ENCODE measurements around the gene ADCY7. TPM values are rescaled to one million over a fixed set of nuclear protein-coding genes. Genes with fewer than 3 reads are reported as not detected.

Gene ADCY7
- total and polyA plus RNA-seq, 9 of the 15 experiments (the other 6 are each of a cell fraction or from before 2014, with no cell fraction given) = 2.3 to 108 (median 28.6) TPM

GRCh38 chr16:50334106-50334975 is 68.0 kb downstream of the ADCY7 start (continued):
- TF ChIP-seq KDM5B (IDR thresholded peaks at IDR 0.05; ENCODE audit: insufficient replicate concordance, low read depth, low read length) (no peak), ZNF592 (IDR thresholded peaks at IDR 0.05) (peak; percentile 74), DACH1 (IDR thresholded peaks at IDR 0.05; ENCODE audit: partially characterized antibody) (no peak), MAFG (tag; conservative IDR thresholded peaks at IDR 0.05) (peak; percentile 95), ZBTB49 (CRISPR knock-in tag; IDR thresholded peaks at IDR 0.05; ENCODE audit: borderline replicate concordance) (no peak), CBX3 (IDR thresholded peaks at IDR 0.05; ENCODE audit: borderline replicate concordance in 1 of 2, low read length in 2 of 2) (no peak), POLR2G (IDR thresholded peaks at IDR 0.05; ENCODE audit: low read depth, low read length) (peak; percentile 29; the same call in 1 of the 2 replicates), EP300 (IDR thresholded peaks at IDR 0.05; ENCODE audit: low read length) (no peak), NFE2 (IDR thresholded peaks at IDR 0.05; ENCODE audit: low read depth) (peak; percentile 89), ZNF3 (CRISPR knock-in tag; IDR thresholded peaks at IDR 0.05) (no peak), ZNF263 (CRISPR knock-in tag; IDR thresholded peaks at IDR 0.05; ENCODE audit: borderline replicate concordance) (peak; percentile 84), MYC (IDR thresholded peaks at IDR 0.05; ENCODE audit: low read depth, low read length) (no peak), MYC (CRISPR knock-in tag; IDR thresholded peaks at IDR 0.05; ENCODE audit: borderline replicate concordance, low read depth) (no peak), SMAD4 (CRISPR knock-in tag; conservative IDR thresholded peaks at IDR 0.05) (no peak), MAFF (IDR thresholded peaks at IDR 0.05; ENCODE audit: low read length) (peak; percentile 74; the same call in 1 of the 2 replicates), CBFA2T3 (IDR thresholded peaks at IDR 0.05) (0 out of 2 replicates have a peak, but pooled peaks have one; percentile 22), ZNF174 (CRISPR knock-in tag; IDR thresholded peaks at IDR 0.05) (no peak), DMBX1 (CRISPR knock-in tag; IDR thresholded peaks at IDR 0.05; ENCODE audit: borderline replicate concordance) (0 out of 2 replicates have a peak, but pooled peaks have one; percentile 44), SLC30A9 (CRISPR knock-in tag; IDR thresholded peaks at IDR 0.05) (no peak)
- TF ChIP-seq, protein P1, sequence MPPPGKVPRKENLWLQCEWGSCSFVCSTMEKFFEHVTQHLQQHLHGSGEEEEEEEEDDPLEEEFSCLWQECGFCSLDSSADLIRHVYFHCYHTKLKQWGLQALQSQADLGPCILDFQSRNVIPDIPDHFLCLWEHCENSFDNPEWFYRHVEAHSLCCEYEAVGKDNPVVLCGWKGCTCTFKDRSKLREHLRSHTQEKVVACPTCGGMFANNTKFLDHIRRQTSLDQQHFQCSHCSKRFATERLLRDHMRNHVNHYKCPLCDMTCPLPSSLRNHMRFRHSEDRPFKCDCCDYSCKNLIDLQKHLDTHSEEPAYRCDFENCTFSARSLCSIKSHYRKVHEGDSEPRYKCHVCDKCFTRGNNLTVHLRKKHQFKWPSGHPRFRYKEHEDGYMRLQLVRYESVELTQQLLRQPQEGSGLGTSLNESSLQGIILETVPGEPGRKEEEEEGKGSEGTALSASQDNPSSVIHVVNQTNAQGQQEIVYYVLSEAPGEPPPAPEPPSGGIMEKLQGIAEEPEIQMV (tag; conservative IDR thresholded peaks at IDR 0.05; ENCODE audit: low read depth) = no peak
